GM23338 (cell line): ENCODE data around the gene ITCH. TPM values are rescaled to one million over a fixed set of nuclear protein-coding genes. Genes with fewer than 3 reads are reported as not detected.

Experiments
- ATAC-seq: fragments of 200-7000 bp; cut with Tn5 transposase; 3 replicates; pipeline ENCODE4 v1.9.1; 2020
- DNase-seq: peaks from one replicate; pipeline ENCODE4 v3.0.0-alpha.2; 2015; ENCODE audit warnings: low spot score
- H2AFZ ChIP-seq: fragments of 200-600 bp; sonication (generic); 2 replicates; pipeline ENCODE4 v1.8.0; 2016; ENCODE audit warnings: antibody characterized with exemption, mild to moderate bottlenecking, moderate library complexity
- H3F3A ChIP-seq: fragments of 200-600 bp; sonication (generic); replicated peaks from 2 replicates; pipeline ENCODE4 v1.8.0; 2017; ENCODE audit warnings: antibody characterized with exemption, mixed run types, low read depth
- H3K27ac ChIP-seq: fragments of 200-600 bp; sonication (generic); 2 replicates; pipeline ENCODE4 v1.6.1; 2016; ENCODE audit warnings: low read depth
- H3K27me3 ChIP-seq: fragments of 200-600 bp; sonication (generic); 2 replicates; pipeline ENCODE4 v1.8.0; 2016; ENCODE audit warnings: mild to moderate bottlenecking, mixed run types, moderate library complexity; ENCODE audit not compliant: insufficient read depth
- H3K36me3 ChIP-seq: fragments of 200-600 bp; sonication (generic); 2 replicates; pipeline ENCODE4 v1.8.0; 2016; ENCODE audit warnings: mild to moderate bottlenecking; ENCODE audit not compliant: insufficient read depth
- H3K4me1 ChIP-seq: fragments of 200-600 bp; sonication (generic); 2 replicates; pipeline ENCODE4 v1.8.0; 2016; ENCODE audit warnings: mild to moderate bottlenecking, moderate library complexity; ENCODE audit not compliant: insufficient read depth
- H3K4me2 ChIP-seq: fragments of 200-600 bp; sonication (generic); 2 replicates; pipeline ENCODE4 v1.7.1; 2017; ENCODE audit warnings: mixed run types
- H3K4me3 ChIP-seq: fragments of 200-600 bp; sonication (generic); 2 replicates; pipeline ENCODE4 v1.6.1; 2016; ENCODE audit warnings: mixed run types
- H3K79me2 ChIP-seq: fragments of 200-600 bp; sonication (generic); replicated peaks from 2 replicates; pipeline ENCODE4 v1.8.0; 2017; ENCODE audit warnings: mild to moderate bottlenecking; ENCODE audit not compliant: insufficient read depth
- H3K9me2 ChIP-seq: fragments of 200-600 bp; sonication (generic); 2 replicates; pipeline ENCODE4 v1.8.0; 2017; ENCODE audit not compliant: insufficient read depth
- H4K20me1 ChIP-seq: fragments of 200-600 bp; sonication (generic); replicated peaks from 2 replicates; pipeline ENCODE4 v1.8.0; 2017; ENCODE audit warnings: mild to moderate bottlenecking; ENCODE audit not compliant: insufficient read depth
- H3K27ac Mint-ChIP-seq: 2 replicates; pipeline ENCODE4 v1.8.0; 2020; ENCODE audit warnings: inconsistent platforms, mild to moderate bottlenecking, moderate library complexity, mixed read lengths
- H3K27me3 Mint-ChIP-seq: 3 replicates; pipeline ENCODE4 v1.8.0; 2022; ENCODE audit warnings: low read depth, mild to moderate bottlenecking, moderate library complexity, mixed read lengths, inconsistent platforms; ENCODE audit not compliant: insufficient read depth, poor library complexity
- H3K36me3 Mint-ChIP-seq: 3 replicates; pipeline ENCODE4 v1.8.0; 2021; ENCODE audit warnings: low read depth, mild to moderate bottlenecking, inconsistent platforms, moderate library complexity, mixed read lengths
- H3K4me1 Mint-ChIP-seq: 3 replicates; pipeline ENCODE4 v1.8.0; 2020; ENCODE audit warnings: mild to moderate bottlenecking, inconsistent platforms, mixed read lengths
- H3K4me3 Mint-ChIP-seq: 3 replicates; pipeline ENCODE4 v1.8.0; 2021; ENCODE audit warnings: moderate library complexity, mild to moderate bottlenecking, inconsistent platforms, mixed read lengths
- H3K9me3 Mint-ChIP-seq: 3 replicates; pipeline ENCODE4 v1.8.0; 2020; ENCODE audit warnings: moderate library complexity, mild to moderate bottlenecking, inconsistent platforms, mixed read lengths
- CREB1 ChIP-seq: fragments of 250-450 bp; sonication (Bioruptor Pico); IDR thresholded peaks from 2 replicates; pipeline ENCODE4 v1.5.0; 2020; ENCODE audit warnings: low read depth, mild to moderate bottlenecking, moderate library complexity
- CTCF ChIP-seq, 2 experiments: fragments of 200-600 bp in 1 of 2; sonication (generic) in 1 of 2; conservative IDR thresholded peaks; 2 replicates each; pipeline versions ENCODE4 v1.5.1 to v1.6.1; 2016 to 2017; ENCODE audit warnings: antibody characterized with exemption in 2 of 2, low read depth in 2 of 2, mild to moderate bottlenecking in 2 of 2, moderate library complexity in 1 of 2
- ETS1 ChIP-seq: IDR thresholded peaks from 2 replicates; pipeline ENCODE4 v1.6.1; 2016; ENCODE audit warnings: antibody characterized with exemption
- EZH2 ChIP-seq: fragments of 200-600 bp; sonication (generic); IDR thresholded peaks from one replicate; pipeline ENCODE4 v1.8.0; 2017; ENCODE audit warnings: antibody characterized with exemption, mild to moderate bottlenecking, low read depth; ENCODE audit not compliant: unreplicated experiment
- JUNB ChIP-seq: IDR thresholded peaks from one replicate; pipeline ENCODE4 v1.6.1; 2016; ENCODE audit warnings: antibody characterized with exemption; ENCODE audit not compliant: unreplicated experiment
- NANOG ChIP-seq: IDR thresholded peaks from 2 replicates; pipeline ENCODE4 v1.6.1; 2016; ENCODE audit warnings: antibody characterized with exemption, borderline replicate concordance
- POLR2AphosphoS5 ChIP-seq: IDR thresholded peaks from 2 replicates; pipeline ENCODE4 v1.6.1; 2016; ENCODE audit warnings: antibody characterized with exemption, low read depth
- STAT1 ChIP-seq: IDR thresholded peaks from one replicate; pipeline ENCODE4 v1.6.1; 2016; ENCODE audit warnings: antibody characterized with exemption; ENCODE audit not compliant: unreplicated experiment
- ZNF114 ChIP-seq: fragments of 250-450 bp; sonication (Bioruptor Pico); IDR thresholded peaks from 2 replicates; pipeline ENCODE4 v1.5.0; 2020; ENCODE audit warnings: mild to moderate bottlenecking, moderate library complexity
- ZNF331 ChIP-seq: fragments of 250-450 bp; sonication (Bioruptor Pico); IDR thresholded peaks from 2 replicates; pipeline ENCODE4 v1.5.0; 2020; ENCODE audit warnings: low read depth, mild to moderate bottlenecking, moderate library complexity
- polyA plus RNA-seq: library from polyadenylated mRNA; unstranded; fragments of >200 nt; fragmentation: Nextera tagmentation; extraction: Ambion mirVana; gene quantifications from 2 replicates; pipeline ENCODE4 v1.2.1, GENCODE V29; 2016
- total RNA-seq: library from RNA; depleted of rRNA; stranded (reverse); fragments of >200 nt; shearing (Covaris generic); gene quantifications from 2 replicates; pipeline ENCODE4 v1.2.3, GENCODE V29; 2014
- TF ChIP-seq, protein P1 (sequence below): fragments of 250-450 bp; sonication (Bioruptor Pico); IDR thresholded peaks from 2 replicates; pipeline ENCODE4 v1.5.0; 2020; ENCODE audit warnings: mild to moderate bottlenecking, moderate library complexity
- TF ChIP-seq, protein P2 (sequence below): IDR thresholded peaks from one replicate; pipeline ENCODE4 v1.6.1; 2018; ENCODE audit warnings: antibody characterized with exemption; ENCODE audit not compliant: unreplicated experiment

ITCH gene
- total and polyA plus RNA-seq, 2 experiments from 2014 or later = 16.4 to 31.6 TPM

- peaks cover 60% of the 10 kb centered on the region for H3K79me2 ChIP-seq
- no peak overlapping the region for H3K27ac Mint-ChIP-seq
- peaks cover 5% of the 10 kb centered on the region for H3K36me3 ChIP-seq
These were observed 161.4 kb downstream of the ITCH start for GRCh38 chr20:34524426-34524825.

More at GRCh38 chr20:34524426-34524825, 161.4 kb downstream of the ITCH start:
- Mint-ChIP-seq H3K36me3 (peaks cover 33% of the 10 kb centered on the region), H3K9me3 (no peaks in the 10 kb centered on the region), H3K4me1 (peaks cover 8% of the 10 kb centered on the region), H3K27me3 (peaks cover 4% of the 10 kb centered on the region), H3K4me3 (no peak overlapping the region)
- no peaks in the 10 kb centered on the region for H3K9me2 ChIP-seq
- TF ChIP-seq POLR2AphosphoS5 (no peak), NANOG (no peak), JUNB (no peak), STAT1 (no peak), ZNF331 (no peak), EZH2 (no peak), ZNF114 (CRISPR knock-in tag) (no peak), ETS1 (no peak), CTCF (conservative IDR thresholded peaks at IDR 0.05; ENCODE audit: low read depth in 2 of 2) (no peak), CREB1 (CRISPR knock-in tag) (no peak)
- TF ChIP-seq, protein P1, sequence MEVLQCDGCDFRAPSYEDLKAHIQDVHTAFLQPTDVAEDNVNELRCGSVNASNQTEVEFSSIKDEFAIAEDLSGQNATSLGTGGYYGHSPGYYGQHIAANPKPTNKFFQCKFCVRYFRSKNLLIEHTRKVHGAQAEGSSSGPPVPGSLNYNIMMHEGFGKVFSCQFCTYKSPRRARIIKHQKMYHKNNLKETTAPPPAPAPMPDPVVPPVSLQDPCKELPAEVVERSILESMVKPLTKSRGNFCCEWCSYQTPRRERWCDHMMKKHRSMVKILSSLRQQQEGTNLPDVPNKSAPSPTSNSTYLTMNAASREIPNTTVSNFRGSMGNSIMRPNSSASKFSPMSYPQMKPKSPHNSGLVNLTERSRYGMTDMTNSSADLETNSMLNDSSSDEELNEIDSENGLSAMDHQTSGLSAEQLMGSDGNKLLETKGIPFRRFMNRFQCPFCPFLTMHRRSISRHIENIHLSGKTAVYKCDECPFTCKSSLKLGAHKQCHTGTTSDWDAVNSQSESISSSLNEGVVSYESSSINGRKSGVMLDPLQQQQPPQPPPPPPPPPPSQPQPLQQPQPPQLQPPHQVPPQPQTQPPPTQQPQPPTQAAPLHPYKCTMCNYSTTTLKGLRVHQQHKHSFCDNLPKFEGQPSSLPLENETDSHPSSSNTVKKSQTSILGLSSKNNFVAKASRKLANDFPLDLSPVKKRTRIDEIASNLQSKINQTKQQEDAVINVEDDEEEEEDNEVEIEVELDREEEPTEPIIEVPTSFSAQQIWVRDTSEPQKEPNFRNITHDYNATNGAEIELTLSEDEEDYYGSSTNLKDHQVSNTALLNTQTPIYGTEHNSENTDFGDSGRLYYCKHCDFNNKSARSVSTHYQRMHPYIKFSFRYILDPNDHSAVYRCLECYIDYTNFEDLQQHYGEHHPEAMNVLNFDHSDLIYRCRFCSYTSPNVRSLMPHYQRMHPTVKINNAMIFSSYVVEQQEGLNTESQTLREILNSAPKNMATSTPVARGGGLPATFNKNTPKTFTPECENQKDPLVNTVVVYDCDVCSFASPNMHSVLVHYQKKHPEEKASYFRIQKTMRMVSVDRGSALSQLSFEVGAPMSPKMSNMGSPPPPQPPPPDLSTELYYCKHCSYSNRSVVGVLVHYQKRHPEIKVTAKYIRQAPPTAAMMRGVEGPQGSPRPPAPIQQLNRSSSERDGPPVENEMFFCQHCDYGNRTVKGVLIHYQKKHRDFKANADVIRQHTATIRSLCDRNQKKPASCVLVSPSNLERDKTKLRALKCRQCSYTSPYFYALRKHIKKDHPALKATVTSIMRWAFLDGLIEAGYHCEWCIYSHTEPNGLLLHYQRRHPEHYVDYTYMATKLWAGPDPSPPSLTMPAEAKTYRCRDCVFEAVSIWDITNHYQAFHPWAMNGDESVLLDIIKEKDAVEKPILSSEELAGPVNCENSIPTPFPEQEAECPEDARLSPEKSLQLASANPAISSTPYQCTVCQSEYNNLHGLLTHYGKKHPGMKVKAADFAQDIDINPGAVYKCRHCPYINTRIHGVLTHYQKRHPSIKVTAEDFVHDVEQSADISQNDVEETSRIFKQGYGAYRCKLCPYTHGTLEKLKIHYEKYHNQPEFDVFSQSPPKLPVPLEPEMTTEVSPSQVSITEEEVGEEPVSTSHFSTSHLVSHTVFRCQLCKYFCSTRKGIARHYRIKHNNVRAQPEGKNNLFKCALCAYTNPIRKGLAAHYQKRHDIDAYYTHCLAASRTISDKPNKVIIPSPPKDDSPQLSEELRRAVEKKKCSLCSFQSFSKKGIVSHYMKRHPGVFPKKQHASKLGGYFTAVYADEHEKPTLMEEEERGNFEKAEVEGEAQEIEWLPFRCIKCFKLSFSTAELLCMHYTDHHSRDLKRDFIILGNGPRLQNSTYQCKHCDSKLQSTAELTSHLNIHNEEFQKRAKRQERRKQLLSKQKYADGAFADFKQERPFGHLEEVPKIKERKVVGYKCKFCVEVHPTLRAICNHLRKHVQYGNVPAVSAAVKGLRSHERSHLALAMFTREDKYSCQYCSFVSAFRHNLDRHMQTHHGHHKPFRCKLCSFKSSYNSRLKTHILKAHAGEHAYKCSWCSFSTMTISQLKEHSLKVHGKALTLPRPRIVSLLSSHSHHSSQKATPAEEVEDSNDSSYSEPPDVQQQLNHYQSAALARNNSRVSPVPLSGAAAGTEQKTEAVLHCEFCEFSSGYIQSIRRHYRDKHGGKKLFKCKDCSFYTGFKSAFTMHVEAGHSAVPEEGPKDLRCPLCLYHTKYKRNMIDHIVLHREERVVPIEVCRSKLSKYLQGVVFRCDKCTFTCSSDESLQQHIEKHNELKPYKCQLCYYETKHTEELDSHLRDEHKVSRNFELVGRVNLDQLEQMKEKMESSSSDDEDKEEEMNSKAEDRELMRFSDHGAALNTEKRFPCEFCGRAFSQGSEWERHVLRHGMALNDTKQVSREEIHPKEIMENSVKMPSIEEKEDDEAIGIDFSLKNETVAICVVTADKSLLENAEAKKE = no peak
- TF ChIP-seq, protein P2, sequence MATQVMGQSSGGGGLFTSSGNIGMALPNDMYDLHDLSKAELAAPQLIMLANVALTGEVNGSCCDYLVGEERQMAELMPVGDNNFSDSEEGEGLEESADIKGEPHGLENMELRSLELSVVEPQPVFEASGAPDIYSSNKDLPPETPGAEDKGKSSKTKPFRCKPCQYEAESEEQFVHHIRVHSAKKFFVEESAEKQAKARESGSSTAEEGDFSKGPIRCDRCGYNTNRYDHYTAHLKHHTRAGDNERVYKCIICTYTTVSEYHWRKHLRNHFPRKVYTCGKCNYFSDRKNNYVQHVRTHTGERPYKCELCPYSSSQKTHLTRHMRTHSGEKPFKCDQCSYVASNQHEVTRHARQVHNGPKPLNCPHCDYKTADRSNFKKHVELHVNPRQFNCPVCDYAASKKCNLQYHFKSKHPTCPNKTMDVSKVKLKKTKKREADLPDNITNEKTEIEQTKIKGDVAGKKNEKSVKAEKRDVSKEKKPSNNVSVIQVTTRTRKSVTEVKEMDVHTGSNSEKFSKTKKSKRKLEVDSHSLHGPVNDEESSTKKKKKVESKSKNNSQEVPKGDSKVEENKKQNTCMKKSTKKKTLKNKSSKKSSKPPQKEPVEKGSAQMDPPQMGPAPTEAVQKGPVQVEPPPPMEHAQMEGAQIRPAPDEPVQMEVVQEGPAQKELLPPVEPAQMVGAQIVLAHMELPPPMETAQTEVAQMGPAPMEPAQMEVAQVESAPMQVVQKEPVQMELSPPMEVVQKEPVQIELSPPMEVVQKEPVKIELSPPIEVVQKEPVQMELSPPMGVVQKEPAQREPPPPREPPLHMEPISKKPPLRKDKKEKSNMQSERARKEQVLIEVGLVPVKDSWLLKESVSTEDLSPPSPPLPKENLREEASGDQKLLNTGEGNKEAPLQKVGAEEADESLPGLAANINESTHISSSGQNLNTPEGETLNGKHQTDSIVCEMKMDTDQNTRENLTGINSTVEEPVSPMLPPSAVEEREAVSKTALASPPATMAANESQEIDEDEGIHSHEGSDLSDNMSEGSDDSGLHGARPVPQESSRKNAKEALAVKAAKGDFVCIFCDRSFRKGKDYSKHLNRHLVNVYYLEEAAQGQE = no peak
- DNase-seq (no peak), ATAC-seq (no peak)
- H3K4me2 ChIP-seq = no peak overlapping the region
- H4K20me1 ChIP-seq = peaks cover 55% of the 10 kb centered on the region
- no peak overlapping the region for H2AFZ ChIP-seq
- no peak overlapping the region for H3K4me3 ChIP-seq
- H3K4me1 ChIP-seq = no peaks in the 10 kb centered on the region; the same call in 1 of the 2 replicates
- H3K27me3 ChIP-seq = no peaks in the 10 kb centered on the region
- H3F3A ChIP-seq = no peaks in the 10 kb centered on the region; the same call in 1 of the 2 replicates
- H3K27ac ChIP-seq = no peak overlapping the region
